Type B pancreatic cell (in vitro differentiated cells): ENCODE measurements around the gene F11. TPM values are rescaled to one million over a fixed set of nuclear protein-coding genes. Genes with fewer than 3 reads are reported as not detected.

Source experiments
- DNase-seq: peaks from one replicate; pipeline ENCODE4 v3.0.0; 2021; ENCODE audit warnings: mixed read lengths; ENCODE audit not compliant: unreplicated experiment; ENCODE audit errors: extremely low spot score
- H3K27ac Mint-ChIP-seq: 2 replicates; pipeline ENCODE4 v1.8.0; 2021; ENCODE audit warnings: mild to moderate bottlenecking, mixed read lengths
- H3K27me3 Mint-ChIP-seq: 2 replicates; pipeline ENCODE4 v1.8.0; 2021; ENCODE audit warnings: mixed read lengths
- H3K36me3 Mint-ChIP-seq: 2 replicates; pipeline ENCODE4 v1.8.0; 2021; ENCODE audit warnings: mixed read lengths
- H3K4me1 Mint-ChIP-seq: one replicate; pipeline ENCODE4 v1.8.0; 2021; ENCODE audit warnings: mixed read lengths; ENCODE audit not compliant: unreplicated experiment
- H3K4me3 Mint-ChIP-seq: 2 replicates; pipeline ENCODE4 v1.8.0; 2021; ENCODE audit warnings: mild to moderate bottlenecking, mixed read lengths
- H3K9me3 Mint-ChIP-seq: 2 replicates; pipeline ENCODE4 v1.8.0; 2021; ENCODE audit warnings: mixed read lengths
- CTCF ChIP-seq: fragments of 200-600 bp; sonication (generic); conservative IDR thresholded peaks from 2 replicates; pipeline ENCODE4 v1.5.0; 2021; ENCODE audit warnings: antibody characterized with exemption, mild to moderate bottlenecking
- total RNA-seq: library from RNA; stranded (reverse); gene quantifications from 2 replicates; pipeline ENCODE4 v1.2.1, GENCODE V29; 2021; ENCODE audit warnings: low replicate concordance

The F11 gene
- total RNA-seq, 1 donor from 2014 or later: 0.72 TPM

DNA sequence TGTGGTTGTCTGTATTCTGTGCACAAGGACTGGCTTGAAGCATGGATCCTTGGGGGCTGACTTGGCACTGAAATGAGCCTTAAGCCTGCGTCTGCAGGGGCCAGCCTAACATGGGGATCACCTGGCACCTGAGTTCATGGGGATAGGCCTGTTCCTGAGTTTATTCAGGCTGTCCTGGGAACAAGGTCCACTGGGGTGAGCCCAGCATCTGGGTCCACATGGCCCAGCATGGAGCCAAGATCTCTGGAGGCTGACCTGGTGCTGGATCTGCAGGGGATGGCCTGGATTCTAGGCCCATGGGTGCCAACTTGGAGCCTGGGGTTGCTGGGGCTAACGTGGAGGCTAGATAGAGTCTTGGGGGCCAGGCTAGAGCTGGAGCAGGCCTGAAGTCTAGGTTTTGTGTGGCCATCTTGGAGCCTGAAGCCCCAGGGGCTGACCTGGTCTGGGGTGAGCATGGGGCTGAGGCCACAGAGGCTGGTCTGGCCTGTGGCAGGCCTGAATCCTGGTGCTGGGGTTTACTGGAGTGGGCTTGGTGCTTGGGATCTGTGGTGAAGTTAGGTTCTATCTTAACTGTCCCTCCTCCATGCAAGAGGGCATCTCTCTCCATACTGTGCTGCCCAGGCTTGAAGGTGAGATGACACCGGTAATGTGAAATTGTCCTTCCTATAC is 39.3 kb upstream of the F11 start:
- Mint-ChIP-seq H3K4me3 (no peak overlapping the region), H3K9me3 (peaks cover 15% of the 10 kb centered on the region), H3K27ac (no peak overlapping the region), H3K36me3 (peaks cover 4% of the 10 kb centered on the region), H3K4me1 (peaks cover 4% of the 10 kb centered on the region), H3K27me3 (no peaks in the 10 kb centered on the region)
- DNase-seq: no peak
- TF ChIP-seq CTCF: no peak

DNA sequence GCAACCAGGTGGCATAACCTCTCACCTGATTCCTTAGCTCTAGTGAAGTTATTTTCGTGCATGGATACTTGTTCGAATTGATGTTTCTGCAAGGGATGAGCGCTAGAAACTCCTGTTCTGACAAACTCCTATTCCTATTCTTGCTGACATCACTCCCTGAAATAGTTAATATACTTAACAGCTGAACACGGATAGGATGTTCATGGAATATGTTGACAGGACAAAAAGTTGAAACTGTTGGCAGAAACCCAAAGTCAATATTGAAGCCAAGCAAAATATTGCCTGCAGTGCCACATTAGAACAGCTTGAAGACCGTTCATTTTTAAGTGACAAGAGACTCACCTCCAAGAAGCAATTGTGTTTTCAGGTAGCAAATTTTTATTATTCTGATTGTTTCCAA is 38.8 kb upstream of the F11 start, which contains the start of gene KLKB1:
KLKB1 (plus strand) TSS at position 287 of the 400 bp plus-strand sequence. CDS start 689 bp downstream, outside the sequence.
- Mint-ChIP-seq H3K9me3 (peaks cover 15% of the 10 kb centered on the region), H3K4me3 (no peak within 1 kb of the TSS), H3K4me1 (peaks cover 4% of the 10 kb centered on the region), H3K36me3 (peaks cover 4% of the 10 kb centered on the region), H3K27ac (no peak within 1 kb of the TSS), H3K27me3 (no peaks in the 10 kb centered on the region)
- DNase-seq: no peak
- no peak for TF ChIP-seq CTCF

DNA sequence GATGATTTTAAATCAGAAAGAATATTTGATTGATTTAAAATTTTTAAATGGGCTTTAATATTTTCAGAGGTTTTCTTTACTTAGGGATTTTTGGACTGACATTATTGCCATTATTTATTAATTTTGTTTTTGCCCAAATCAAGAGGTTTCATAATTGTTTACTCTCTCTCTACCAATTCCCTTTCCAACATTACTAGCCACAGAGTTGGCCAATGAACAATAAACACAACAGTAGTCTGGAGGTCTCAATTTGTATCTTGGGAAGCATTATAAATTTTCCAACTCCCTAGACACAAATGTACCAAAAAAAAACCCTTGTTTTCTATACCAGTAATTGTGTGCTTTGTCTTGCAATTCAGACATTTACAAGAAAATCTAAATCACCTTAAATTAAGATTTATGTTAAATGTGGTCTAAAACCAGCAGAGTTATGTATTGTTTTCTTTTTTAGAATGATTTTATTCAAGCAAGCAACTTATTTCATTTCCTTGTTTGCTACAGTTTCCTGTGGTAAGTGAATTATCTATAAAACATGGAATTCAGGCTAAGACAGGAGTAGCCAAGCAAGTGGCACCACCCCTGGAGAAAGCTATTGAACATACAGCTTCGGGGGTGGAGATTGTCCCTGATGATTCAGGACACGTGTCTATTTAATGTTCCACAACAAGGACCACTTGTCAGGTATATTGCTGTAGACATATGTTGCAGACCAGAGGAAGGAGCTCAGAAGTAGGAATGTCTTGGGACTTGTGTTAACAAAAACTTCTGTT is 38.1 kb upstream of the F11 start:
- Mint-ChIP-seq H3K4me1 (peaks cover 4% of the 10 kb centered on the region), H3K36me3 (peaks cover 4% of the 10 kb centered on the region), H3K4me3 (no peak overlapping the region), H3K27me3 (no peaks in the 10 kb centered on the region), H3K27ac (no peak overlapping the region), H3K9me3 (peaks cover 15% of the 10 kb centered on the region)
- TF ChIP-seq CTCF: no peak
- no peak for DNase-seq

GRCh38 chr4:186228514-186228894 is 37.5 kb upstream of the F11 start:
- DNase-seq: no peak
- Mint-ChIP-seq H3K4me3 (no peak overlapping the region), H3K27ac (no peak overlapping the region), H3K27me3 (no peaks in the 10 kb centered on the region), H3K4me1 (peaks cover 4% of the 10 kb centered on the region), H3K36me3 (peaks cover 4% of the 10 kb centered on the region), H3K9me3 (peaks cover 10% of the 10 kb centered on the region)
- TF ChIP-seq CTCF: no peak

DNA sequence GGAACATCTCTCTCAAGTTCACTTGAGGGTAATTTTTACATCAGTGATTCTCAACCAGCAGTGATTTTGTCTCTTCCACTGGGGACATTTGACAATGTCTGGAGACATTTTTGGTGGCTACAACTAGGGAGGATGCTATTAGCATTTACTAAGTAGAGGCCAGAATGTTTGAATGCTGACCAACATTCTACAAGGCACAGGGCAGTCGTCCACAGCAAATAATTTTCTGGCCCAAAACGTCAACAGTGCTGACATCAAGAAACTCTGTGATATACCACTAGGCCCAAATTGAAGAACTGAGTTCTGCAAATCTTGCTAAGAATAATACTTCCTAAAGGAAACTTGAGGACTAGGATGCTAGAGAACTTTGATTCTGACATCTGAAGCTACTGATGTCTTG is 31.6 kb upstream of the F11 start:
- TF ChIP-seq CTCF: no peak
- Mint-ChIP-seq H3K4me1 (no peaks in the 10 kb centered on the region), H3K27ac (no peak overlapping the region), H3K9me3 (no peaks in the 10 kb centered on the region), H3K4me3 (no peak overlapping the region), H3K27me3 (no peaks in the 10 kb centered on the region), H3K36me3 (no peaks in the 10 kb centered on the region)
- DNase-seq: no peak
